HG03135 (cell line): Measurements from ENCODE around the gene PLXNA2.

Source experiments
- ATAC-seq: cut with Tn5 transposase; IDR thresholded peaks from one replicate; pipeline ENCODE4 v1.9.1; 2021; ENCODE audit warnings: mild to moderate bottlenecking, moderate library complexity; ENCODE audit not compliant: unreplicated experiment

Gene PLXNA2

GRCh38 chr1:208101661-208102431 lies 142.3 kb downstream of the PLXNA2 start:
- no peak for ATAC-seq

- ATAC-seq, result no peak
Measured at GRCh38 chr1:208100906-208101305, 143.3 kb downstream of the PLXNA2 start.

GRCh38 chr1:208100106-208100505 lies 144.1 kb downstream of the PLXNA2 start:
- ATAC-seq, result no peak

GRCh38 chr1:208098773-208099172 lies 145.4 kb downstream of the PLXNA2 start:
- no peak for ATAC-seq

- ATAC-seq, result no peak
Measured at GRCh38 chr1:208093754-208094719, 150.1 kb downstream of the PLXNA2 start.

GRCh38 chr1:208093046-208093445 lies 151.1 kb downstream of the PLXNA2 start:
- no peak for ATAC-seq

- ATAC-seq, result no peak
Measured at GRCh38 chr1:208090388-208091301, 153.5 kb downstream of the PLXNA2 start.

GRCh38 chr1:208089761-208090370 lies 154.3 kb downstream of the PLXNA2 start:
- ATAC-seq, result no peak

GRCh38 chr1:208089149-208089548 lies 155.0 kb downstream of the PLXNA2 start:
- no peak for ATAC-seq

- ATAC-seq, result no peak
Measured at GRCh38 chr1:208088319-208088718, 155.9 kb downstream of the PLXNA2 start.

GRCh38 chr1:208085655-208086515 lies 158.3 kb downstream of the PLXNA2 start:
- ATAC-seq, result no peak

GRCh38 chr1:208084764-208085163 lies 159.4 kb downstream of the PLXNA2 start:
- ATAC-seq, result no peak

GRCh38 chr1:208084220-208084619 lies 160.0 kb downstream of the PLXNA2 start:
- no peak for ATAC-seq

GRCh38 chr1:208083715-208084085 lies 160.5 kb downstream of the PLXNA2 start:
- ATAC-seq, result no peak

GRCh38 chr1:208083016-208083714 lies 161.0 kb downstream of the PLXNA2 start:
- no peak for ATAC-seq

- no peak for ATAC-seq
Measured at GRCh38 chr1:208081972-208082371, 162.2 kb downstream of the PLXNA2 start.

GRCh38 chr1:208080396-208081286 lies 163.5 kb downstream of the PLXNA2 start:
- ATAC-seq, result no peak

- no peak for ATAC-seq
Measured at GRCh38 chr1:208079161-208079560, 165.0 kb downstream of the PLXNA2 start.
